HCT116 (cell line): ENCODE measurements around the gene NOTCH1. TPM values are rescaled to one million over a fixed set of nuclear protein-coding genes. Genes with fewer than 3 reads are reported as not detected.

Experiments used
- ATAC-seq: fragments of 200-7000 bp; cut with Tn5 transposase; 2 replicates; pipeline ENCODE4 v1.9.1; 2020; ENCODE audit warnings: mild to moderate bottlenecking, moderate library complexity
- BruUV-seq: library from RNA; stranded (reverse); fragments of 400-500 nt; replicated peaks from 2 replicates; lab custom pipeline; 2021; lab: Mats Ljungman, UMichigan
- CTCF ChIA-PET: fragments of 300-600 bp; sonication (Branson Sonifier 250); formaldehyde crosslinking; loops from one replicate; lab custom pipeline; 2021; ENCODE audit warnings: antibody characterized with exemption; lab: Charles Lee
- POLR2A ChIA-PET: fragments of 300-600, 350-600 bp; sonication (Branson Sonifier 250); formaldehyde crosslinking; loops from one replicate; lab custom pipeline; 2021; ENCODE audit warnings: antibody characterized with exemption; lab: Charles Lee
- RAD21 ChIA-PET, 2 experiments: fragments of 300-600 bp; sonication (Branson Sonifier 250); formaldehyde crosslinking; loops; one replicate each; lab custom pipeline; 2023; ENCODE audit warnings: low total read pairs in 2 of 2; ENCODE audit not compliant: uncharacterized antibody in 2 of 2, unreplicated experiment in 2 of 2, low non-redundant PET in 1 of 2; lab: Charles Lee
- DNase-seq: peaks from one replicate; pipeline ENCODE4 v3.0.0-alpha.2; 2010; ENCODE audit warnings: low read depth, low spot score
- H2AFZ ChIP-seq: fragments of 200-600 bp; shearing (Covaris generic), sonication (generic); 2 replicates; pipeline ENCODE4 v1.6.1; 2017; ENCODE audit warnings: low read depth, mixed run types, mixed read lengths, antibody characterized with exemption, low read length; ENCODE audit not compliant: poor library complexity, severe bottlenecking
- H3K27ac ChIP-seq: 2 replicates; pipeline ENCODE4 v1.5.1; 2012; ENCODE audit warnings: low read depth, low read length
- H3K27me3 ChIP-seq: fragments of 200-600 bp; sonication (generic); 2 replicates; pipeline ENCODE4 v1.6.1; 2016; ENCODE audit warnings: mixed run types, low read length, mixed read lengths; ENCODE audit not compliant: insufficient read depth
- H3K36me3 ChIP-seq, 2 experiments: fragments of 200-500 bp in 1 of 2; fragments of 200-600 bp in 1 of 2; sonication (Bioruptor generic) in 1 of 2; sonication (generic) in 1 of 2; 2 replicates each; pipeline versions ENCODE4 v1.5.1 to v1.6.1; 2014 to 2016; ENCODE audit warnings: low read length in 2 of 2, inconsistent platforms in 1 of 2, mixed read lengths in 1 of 2, mixed run types in 1 of 2; ENCODE audit not compliant: insufficient read depth in 2 of 2, control insufficient read depth in 1 of 2
- H3K4me1 ChIP-seq, 2 experiments: fragments of 200-600 bp in 1 of 2; sonication (generic) in 1 of 2; 2 replicates each; pipeline versions ENCODE4 v1.5.1 to v1.6.1; 2012 to 2017; ENCODE audit warnings: low read length in 2 of 2, inconsistent platforms in 1 of 2, mild to moderate bottlenecking in 1 of 2, mixed read lengths in 1 of 2, mixed run types in 1 of 2, moderate library complexity in 1 of 2; ENCODE audit not compliant: insufficient read depth in 2 of 2, control insufficient read depth in 1 of 2
- H3K4me2 ChIP-seq: fragments of 200-600 bp; sonication (generic); 2 replicates; pipeline ENCODE4 v1.6.1; 2017; ENCODE audit warnings: mixed run types, low read length, mixed read lengths
- H3K4me3 ChIP-seq, 2 experiments: fragments of 200-600 bp in 1 of 2; sonication (generic) in 1 of 2; replicated peaks in 1 of 2; 2 replicates each; pipeline ENCODE4 v1.5.1; 2011 to 2016; ENCODE audit warnings: low read length in 2 of 2, control low read depth in 1 of 2, low read depth in 1 of 2, mild to moderate bottlenecking in 1 of 2, mixed read lengths in 1 of 2, mixed run types in 1 of 2
- H3K79me2 ChIP-seq: fragments of 200-600 bp; sonication (generic); 2 replicates; pipeline ENCODE4 v1.6.1; 2017; ENCODE audit warnings: mild to moderate bottlenecking, mixed run types, low read length, moderate library complexity, mixed read lengths; ENCODE audit not compliant: insufficient read depth
- H3K9ac ChIP-seq: fragments of 200-600 bp; sonication (generic); 2 replicates; pipeline ENCODE4 v1.6.1; 2016; ENCODE audit warnings: low read length, mixed read lengths
- H3K9me2 ChIP-seq: fragments of 200-600 bp; sonication (generic), shearing (Covaris generic); 2 replicates; pipeline ENCODE4 v1.6.1; 2017; ENCODE audit warnings: mixed run types, mild to moderate bottlenecking, moderate library complexity; ENCODE audit not compliant: insufficient read depth
- H3K9me3 ChIP-seq, 2 experiments: fragments of 200-500 bp in 1 of 2; fragments of 200-600 bp in 1 of 2; sonication (Bioruptor generic) in 1 of 2; sonication (generic) in 1 of 2; 2 replicates each; pipeline ENCODE4 v1.6.1; 2014 to 2017; ENCODE audit warnings: low read length in 2 of 2, mixed read lengths in 2 of 2, inconsistent platforms in 1 of 2, low read depth in 1 of 2, mild to moderate bottlenecking in 1 of 2, mixed run types in 1 of 2, moderate library complexity in 1 of 2; ENCODE audit not compliant: control insufficient read depth in 1 of 2, insufficient read depth in 1 of 2
- H4K20me1 ChIP-seq: fragments of 200-600 bp; sonication (generic), shearing (Covaris generic); 2 replicates; pipeline ENCODE4 v1.6.1; 2017; ENCODE audit warnings: mixed run types, mild to moderate bottlenecking, moderate library complexity; ENCODE audit not compliant: insufficient read depth
- ATF3 ChIP-seq: IDR thresholded peaks from 2 replicates; pipeline ENCODE4 v1.6.1; 2012
- EGR1 ChIP-seq: IDR thresholded peaks from 2 replicates; pipeline ENCODE4 v1.6.1; 2012; ENCODE audit warnings: low read depth
- EZH2 ChIP-seq: fragments of 200-600 bp; sonication (generic); IDR thresholded peaks from 2 replicates; pipeline ENCODE4 v1.6.1; 2017; ENCODE audit warnings: antibody characterized with exemption, mixed run types
- EZH2phosphoT487 ChIP-seq: fragments of 200-600 bp; IDR thresholded peaks from 2 replicates; pipeline ENCODE4 v1.6.1; 2018; ENCODE audit warnings: antibody characterized with exemption, borderline replicate concordance
- FOSL1 ChIP-seq: IDR thresholded peaks from 2 replicates; pipeline ENCODE4 v1.6.1; 2012; ENCODE audit warnings: low read depth
- POLR2A ChIP-seq: IDR thresholded peaks from 2 replicates; pipeline ENCODE4 v1.7.0; 2011; ENCODE audit warnings: borderline replicate concordance; ENCODE audit not compliant: insufficient read depth, insufficient read length; ENCODE audit errors: extremely low read depth
- SIN3A ChIP-seq: IDR thresholded peaks from 2 replicates; pipeline ENCODE4 v1.6.1; 2012; ENCODE audit warnings: low read depth
- SP1 ChIP-seq: IDR thresholded peaks from 2 replicates; pipeline ENCODE4 v1.6.1; 2012; ENCODE audit warnings: low read depth
- YY1 ChIP-seq: IDR thresholded peaks from 2 replicates; pipeline ENCODE4 v1.6.1; 2011; ENCODE audit warnings: low read length, low read depth, moderate library complexity, mild to moderate bottlenecking; ENCODE audit not compliant: insufficient replicate concordance; ENCODE audit errors: extremely low read depth
- intact Hi-C: fragments of 100-400 bp; cut with micrococcal nuclease; formaldehyde crosslinking; loops from 2 replicates; pipeline ENCODE4 v1.10.0; 2022
- total RNA-seq: library from RNA; stranded (reverse); gene quantifications from one replicate; pipeline ENCODE4 v1.2.1, GENCODE V29; 2021; ENCODE audit not compliant: unreplicated experiment
- TF ChIP-seq, protein P1 (sequence below): IDR thresholded peaks from 2 replicates; pipeline ENCODE4 v1.6.1; 2012

The NOTCH1 gene
- total RNA-seq, 1 experiment from 2014 or later: 36.2 TPM

DNA sequence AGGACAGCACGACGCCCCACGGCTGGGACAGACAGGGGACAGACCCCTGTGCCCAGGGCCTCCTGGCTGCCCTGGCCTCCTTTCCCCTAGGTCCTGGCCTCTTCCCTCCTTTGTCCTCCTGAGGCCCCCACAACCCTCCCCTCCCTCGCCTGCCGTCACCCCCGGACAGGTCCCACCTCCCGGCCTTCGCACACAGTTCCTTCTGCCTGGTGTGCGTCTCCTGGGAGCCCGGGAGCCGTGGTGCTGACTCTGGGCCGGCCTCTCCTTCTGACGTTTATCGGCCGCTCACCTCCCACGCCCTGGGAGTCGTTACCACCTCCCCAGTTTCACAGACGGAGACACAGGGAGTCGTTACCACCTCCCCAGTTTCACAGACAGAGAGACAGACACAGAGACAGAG is 25.1 kb upstream of the NOTCH1 start:
- peaks cover 16 to 28% of the 10 kb centered on the region in 2 experiments for H3K4me1 ChIP-seq
- CTCF ChIA-PET: no interaction called here
- H3K9me3 ChIP-seq: no peaks in the 10 kb centered on the region
- H3K4me2 ChIP-seq: no peak overlapping the region
- no peak overlapping the region for H3K27ac ChIP-seq
- H3K4me3 ChIP-seq: no peak overlapping the region
- POLR2A ChIA-PET: no interaction called here
- no peak for ATAC-seq
- H3K9ac ChIP-seq: no peak overlapping the region
- no peaks in the 10 kb centered on the region for H3K79me2 ChIP-seq
- H3K27me3 ChIP-seq: no peaks in the 10 kb centered on the region
- no peak overlapping the region for H2AFZ ChIP-seq
- TF ChIP-seq YY1 (no peak), SP1 (no peak), SIN3A (no peak), POLR2A (no peak), EZH2phosphoT487 (no peak), ATF3 (no peak), FOSL1 (no peak)
- TF ChIP-seq, protein P1, sequence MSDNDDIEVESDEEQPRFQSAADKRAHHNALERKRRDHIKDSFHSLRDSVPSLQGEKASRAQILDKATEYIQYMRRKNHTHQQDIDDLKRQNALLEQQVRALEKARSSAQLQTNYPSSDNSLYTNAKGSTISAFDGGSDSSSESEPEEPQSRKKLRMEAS: no peak
- intact Hi-C loops: no loop called here
- no peaks in the 10 kb centered on the region for H4K20me1 ChIP-seq
- H3K36me3 ChIP-seq: no peaks in the 10 kb centered on the region
- no peaks in the 10 kb centered on the region for H3K9me2 ChIP-seq
- DNase-seq: no peak
- BruUV-seq: no TSS peak
- RAD21 ChIA-PET: no interaction called here

GRCh38 chr9:136570191-136570845 is 24.5 kb upstream of the NOTCH1 start:
- TF ChIP-seq EGR1: no peak
- no peak for TF ChIP-seq YY1
- TF ChIP-seq EZH2: no peak
- ATAC-seq (no peak), DNase-seq (no peak)
- Histone ChIP-seq H3K4me1 (peaks cover 16 to 33% of the 10 kb centered on the region in 2 experiments), H3K36me3 (no peaks in the 10 kb centered on the region), H3K9ac (no peak overlapping the region), H3K9me2 (no peaks in the 10 kb centered on the region), H2AFZ (no peak overlapping the region), H3K9me3 (no peaks in the 10 kb centered on the region), H3K79me2 (no peaks in the 10 kb centered on the region), H3K27me3 (no peaks in the 10 kb centered on the region), H4K20me1 (no peaks in the 10 kb centered on the region), H3K4me2 (no peak overlapping the region), H3K4me3 (no peak overlapping the region), H3K27ac (no peak overlapping the region)
- no TSS peak for BruUV-seq
- POLR2A ChIA-PET: no interaction called here
- RAD21 ChIA-PET: no interaction called here
- CTCF ChIA-PET: no interaction called here
- intact Hi-C loops: no loop called here
